GM19397 (cell line): ENCODE results near the gene UBE2E2.

ENCODE experiments used
- ATAC-seq: cut with Tn5 transposase; IDR thresholded peaks from one replicate; pipeline ENCODE4 v1.9.1; 2021; ENCODE audit warnings: mild to moderate bottlenecking, moderate library complexity; ENCODE audit not compliant: unreplicated experiment

UBE2E2 gene

DNA sequence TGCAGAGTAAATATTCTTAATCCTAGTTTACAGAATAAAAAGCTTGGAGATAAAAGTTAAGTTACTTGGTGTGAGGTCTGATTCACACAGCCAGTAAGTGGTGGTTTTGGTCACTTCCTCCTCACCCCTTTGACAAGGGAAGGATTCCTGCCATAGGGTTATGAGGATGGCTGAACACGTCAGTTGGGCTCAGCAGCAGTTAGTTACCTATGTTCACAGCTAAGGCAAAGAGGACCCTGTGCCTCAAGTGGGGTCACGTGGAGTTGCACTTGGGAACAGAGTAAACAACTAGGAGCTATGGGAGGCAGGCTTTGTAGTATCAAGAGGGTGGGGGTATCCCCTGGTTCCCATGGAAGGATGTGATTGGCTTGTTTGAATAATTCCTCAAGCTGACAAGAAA lies 232.2 kb downstream of the UBE2E2 start:
- no peak for ATAC-seq

DNA sequence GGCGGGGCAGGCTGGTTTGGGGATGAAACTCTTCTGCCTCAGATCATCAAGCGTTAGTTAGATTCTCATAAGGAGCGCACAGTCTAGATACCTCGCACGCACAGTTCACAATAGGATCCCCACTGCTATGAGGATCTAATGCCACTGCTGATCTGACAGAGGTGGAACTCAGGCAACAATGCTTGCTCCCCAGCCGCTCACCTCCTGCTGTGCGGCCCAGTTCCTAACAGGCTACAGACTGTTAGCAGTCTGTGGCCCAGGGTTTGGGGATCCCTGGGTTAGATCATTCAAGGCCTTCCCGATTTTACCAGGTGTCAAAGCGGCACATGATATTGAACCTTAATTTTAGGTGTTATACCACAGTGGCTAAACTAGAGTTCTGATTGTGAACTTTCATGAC lies 232.8 kb downstream of the UBE2E2 start:
- ATAC-seq, result no peak

DNA sequence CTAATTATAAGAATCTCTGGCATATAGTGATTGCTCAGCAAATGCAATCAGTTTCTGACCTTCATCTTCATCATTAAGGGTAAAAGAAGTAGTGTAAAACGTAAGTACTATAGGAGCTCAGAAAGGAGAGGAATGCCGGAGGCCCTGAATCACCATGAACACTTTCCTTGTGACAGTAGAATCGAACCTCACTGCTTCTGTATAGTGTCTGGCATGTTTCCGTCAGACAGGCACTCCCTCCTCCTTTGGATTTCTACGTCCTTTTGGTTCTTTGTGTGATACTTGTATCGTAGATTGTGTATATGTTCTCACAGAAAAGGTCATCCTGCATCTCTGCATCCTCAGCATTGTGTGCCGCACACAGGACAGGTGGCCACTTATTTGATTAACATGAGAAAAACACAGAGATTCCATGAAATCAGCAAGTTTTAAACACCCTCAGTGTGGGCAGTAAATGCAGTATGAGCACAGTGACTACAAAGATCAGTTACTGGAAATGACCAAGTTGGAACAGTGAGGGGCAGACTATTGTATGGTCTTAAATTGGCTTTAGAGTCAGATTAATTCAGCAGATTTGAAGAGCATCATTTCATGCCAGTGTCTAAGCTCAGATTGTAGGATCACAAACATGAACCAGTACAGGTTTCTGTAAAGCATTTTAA lies 234.5 kb downstream of the UBE2E2 start:
- ATAC-seq, result no peak

DNA sequence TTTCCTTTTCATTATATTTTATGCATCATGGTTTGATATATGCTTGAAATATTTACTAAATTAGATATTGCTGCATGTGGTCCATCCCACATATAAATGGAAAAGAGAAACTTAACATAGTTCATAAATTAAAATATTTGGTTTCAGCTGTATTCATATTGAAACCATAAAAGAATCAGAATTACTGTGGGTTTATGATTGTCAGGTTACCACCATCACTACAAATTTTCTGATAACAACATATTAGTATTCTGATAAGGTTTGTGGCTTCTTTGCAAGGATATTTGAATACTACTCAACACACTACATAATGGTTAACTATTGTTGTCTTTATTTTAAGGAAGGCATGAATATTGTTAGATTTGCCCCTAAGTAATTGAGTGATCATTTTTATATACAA lies 235.5 kb downstream of the UBE2E2 start:
- ATAC-seq, result no peak

DNA sequence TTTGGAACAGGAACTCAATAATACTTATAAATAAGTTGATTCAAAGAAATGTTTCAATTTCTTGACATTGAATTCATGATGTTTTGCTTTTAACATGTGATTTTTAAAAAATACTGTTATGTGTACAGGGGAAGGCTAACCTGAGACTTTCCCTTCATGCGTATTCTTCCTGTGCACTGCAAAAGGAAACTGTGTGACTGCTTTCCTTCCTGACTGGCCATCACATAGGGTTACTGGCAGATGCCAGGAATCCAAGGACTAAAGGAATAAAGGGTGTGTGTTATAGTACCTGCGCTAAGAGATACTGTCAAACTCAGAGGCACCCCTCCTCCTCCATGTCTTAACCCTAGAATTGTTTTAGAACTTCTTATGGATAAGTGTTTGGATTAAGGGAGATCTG lies 236.0 kb downstream of the UBE2E2 start:
- no peak for ATAC-seq

GRCh38 chr3:23440416-23441294 lies 237.5 kb downstream of the UBE2E2 start:
- ATAC-seq, result no peak

- ATAC-seq, result no peak
Observed at GRCh38 chr3:23442598-23443383, 239.7 kb downstream of the UBE2E2 start.

GRCh38 chr3:23444386-23444785 lies 241.3 kb downstream of the UBE2E2 start:
- no peak for ATAC-seq

DNA sequence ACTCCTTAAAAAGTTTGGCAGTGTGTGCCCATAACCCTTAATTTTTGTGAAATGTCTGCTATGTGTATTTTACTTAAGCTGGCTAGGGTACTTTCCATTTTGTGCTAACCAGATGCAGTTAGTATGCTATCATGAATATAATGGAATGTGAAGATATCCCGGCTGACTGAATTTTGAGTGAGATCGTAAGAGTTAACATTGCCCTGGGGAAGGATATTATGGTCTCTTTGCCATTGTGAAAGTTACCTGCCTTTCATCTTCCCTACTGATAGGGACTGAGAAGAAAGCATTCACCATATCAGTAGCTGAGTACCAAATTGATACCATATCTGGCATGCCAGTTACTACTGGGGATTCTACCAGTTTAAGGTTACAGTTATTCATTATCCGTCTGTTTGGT lies 243.2 kb downstream of the UBE2E2 start:
- ATAC-seq, result no peak

- ATAC-seq, result no peak
Observed at GRCh38 chr3:23448998-23449537, 245.9 kb downstream of the UBE2E2 start.

DNA sequence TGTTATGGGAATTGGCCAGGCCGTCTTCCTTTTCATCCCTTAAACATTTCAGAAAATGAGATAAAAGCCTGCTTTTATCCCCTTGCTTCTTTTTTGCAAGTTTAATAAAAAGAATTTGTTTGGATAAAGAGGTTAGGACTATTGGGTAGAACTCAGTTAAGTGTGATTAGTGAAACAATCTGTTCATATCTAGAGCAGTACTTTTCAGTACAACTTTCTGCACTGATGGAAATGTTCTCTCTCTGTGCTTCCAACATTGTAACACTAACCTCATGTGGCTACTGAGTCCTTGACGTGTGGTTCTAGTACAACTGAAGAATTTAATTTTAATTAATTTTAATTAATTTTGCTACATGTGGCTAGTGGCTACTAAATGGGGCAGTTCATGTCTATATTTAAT lies 246.9 kb downstream of the UBE2E2 start:
- no peak for ATAC-seq

GRCh38 chr3:23450806-23451205 lies 247.7 kb downstream of the UBE2E2 start:
- ATAC-seq, result no peak

DNA sequence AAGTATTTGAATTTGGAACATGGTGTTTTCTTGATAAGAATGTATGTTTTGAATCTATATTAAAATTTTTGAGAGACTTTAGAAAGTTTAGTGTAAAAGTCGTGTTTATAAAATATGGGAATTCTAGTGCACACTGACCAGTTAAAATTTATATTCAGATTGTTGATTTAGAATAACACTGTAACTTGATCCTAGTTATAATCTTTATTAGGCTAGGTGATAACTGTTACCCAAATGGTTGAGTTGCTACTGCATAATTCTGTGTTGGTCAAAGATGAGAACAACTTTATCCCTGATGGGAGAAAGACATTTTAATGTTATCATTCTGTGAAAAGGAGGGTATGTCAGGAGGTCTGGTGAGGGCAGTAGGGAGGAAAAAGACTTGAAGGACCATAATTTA lies 249.3 kb downstream of the UBE2E2 start:
- ATAC-seq, result no peak

- ATAC-seq, result no peak
Observed at GRCh38 chr3:23455084-23455483, 252.0 kb downstream of the UBE2E2 start.

GRCh38 chr3:23455775-23456174 lies 252.6 kb downstream of the UBE2E2 start:
- no peak for ATAC-seq

DNA sequence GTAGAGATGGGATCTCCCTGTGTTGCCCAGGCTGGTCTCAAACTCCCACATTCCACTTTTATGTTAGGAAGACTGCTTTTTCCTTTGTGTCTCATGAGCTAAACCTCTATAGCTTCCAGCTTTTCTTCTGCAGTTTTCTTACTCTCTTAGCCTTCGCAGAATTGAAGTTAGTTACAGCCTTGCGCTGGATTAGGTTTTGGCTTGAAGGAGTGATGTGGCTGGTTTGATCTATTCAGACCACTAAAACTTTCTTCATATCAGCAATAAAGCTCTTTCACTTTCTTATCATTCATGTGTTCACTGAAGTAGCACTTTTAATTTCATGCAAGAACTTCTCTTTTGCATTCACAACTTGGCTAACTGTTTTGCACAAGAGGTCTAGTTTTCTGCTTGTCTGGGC lies 254.6 kb downstream of the UBE2E2 start:
- no peak for ATAC-seq

DNA sequence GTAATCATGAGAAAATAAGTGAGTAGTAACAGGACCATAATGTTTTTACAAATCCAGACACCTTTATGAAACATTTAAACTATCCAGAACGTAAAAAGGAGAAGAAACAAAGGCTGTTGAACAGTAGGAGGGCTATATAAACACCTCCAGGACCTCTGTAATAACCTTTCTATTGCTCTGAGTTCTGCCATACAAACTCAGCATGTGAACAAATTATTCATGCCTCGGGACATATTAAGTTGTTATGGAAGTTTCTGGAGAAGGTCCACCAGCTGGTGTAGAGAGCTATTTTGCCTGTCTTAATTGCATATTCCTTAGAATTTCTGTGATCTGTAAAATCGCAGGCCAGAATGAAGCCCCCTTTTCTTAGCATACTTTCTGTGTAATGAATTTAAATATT lies 256.3 kb downstream of the UBE2E2 start:
- ATAC-seq, result no peak

DNA sequence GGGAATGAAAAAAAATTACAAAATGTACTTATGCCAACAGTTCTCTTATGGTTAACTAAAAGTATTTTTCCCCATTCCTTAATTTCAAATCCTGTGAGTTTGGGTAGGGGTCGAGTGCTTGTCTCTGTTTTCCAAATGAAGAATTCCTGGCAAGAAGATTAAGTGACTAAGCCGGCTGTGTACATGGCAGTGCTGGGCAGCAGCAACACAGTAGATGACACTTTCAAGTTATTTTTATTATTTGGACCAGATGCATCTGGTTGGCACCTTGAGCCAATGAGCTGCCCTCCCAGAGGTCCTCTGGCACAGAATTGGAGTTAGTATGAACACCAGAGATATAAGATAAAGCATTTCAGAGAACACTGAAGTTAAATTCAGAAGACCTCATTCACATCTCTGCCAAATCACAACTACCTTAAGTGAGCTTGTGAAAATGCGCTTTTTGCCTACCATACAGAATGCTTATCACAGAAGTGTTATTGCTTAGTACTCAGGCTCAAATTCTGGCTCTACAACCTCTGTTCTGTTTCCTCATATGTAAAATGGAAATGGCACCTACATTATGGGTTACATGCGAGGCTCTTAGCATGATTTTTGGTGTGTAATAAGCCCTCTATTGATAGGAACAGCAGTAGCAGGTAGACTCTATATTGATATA lies 256.9 kb downstream of the UBE2E2 start:
- ATAC-seq, result no peak

DNA sequence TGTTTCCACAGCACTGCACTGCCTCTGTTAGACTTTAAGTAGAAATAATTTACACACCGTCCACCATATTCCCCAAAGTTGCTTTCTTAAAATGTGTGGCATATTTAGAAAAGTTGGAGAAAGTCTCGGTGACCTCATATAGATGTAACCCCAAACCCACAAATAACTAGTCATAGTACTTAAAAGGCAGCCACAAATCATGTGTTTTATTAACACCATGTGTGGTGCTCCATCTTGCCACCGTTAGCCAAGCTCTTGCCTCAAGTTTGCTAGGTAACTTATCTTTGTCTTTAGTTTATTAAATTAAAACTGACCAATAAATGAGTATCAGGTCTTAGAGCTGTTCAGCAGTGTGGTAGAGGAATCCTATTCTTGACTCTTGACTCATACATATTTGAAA lies 257.9 kb downstream of the UBE2E2 start:
- ATAC-seq, result no peak

DNA sequence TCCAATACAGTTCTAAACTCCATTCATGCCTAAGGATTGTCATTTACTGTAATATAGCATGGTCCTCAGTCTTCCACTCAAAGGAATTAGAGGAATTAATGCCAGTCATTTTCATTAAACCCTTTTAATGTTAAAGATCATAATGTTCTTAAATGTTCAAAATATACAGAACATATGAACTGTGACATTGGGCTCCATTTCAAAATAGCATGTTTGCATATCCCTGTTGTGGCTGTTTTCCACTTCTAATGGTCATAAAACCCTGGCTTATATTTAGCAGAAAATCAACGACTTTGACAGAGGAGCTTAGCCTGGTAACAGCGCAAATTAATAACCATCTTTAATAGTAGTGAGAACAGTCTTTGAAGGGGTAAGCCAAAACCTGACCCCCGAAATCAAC lies 260.7 kb downstream of the UBE2E2 start:
- no peak for ATAC-seq

DNA sequence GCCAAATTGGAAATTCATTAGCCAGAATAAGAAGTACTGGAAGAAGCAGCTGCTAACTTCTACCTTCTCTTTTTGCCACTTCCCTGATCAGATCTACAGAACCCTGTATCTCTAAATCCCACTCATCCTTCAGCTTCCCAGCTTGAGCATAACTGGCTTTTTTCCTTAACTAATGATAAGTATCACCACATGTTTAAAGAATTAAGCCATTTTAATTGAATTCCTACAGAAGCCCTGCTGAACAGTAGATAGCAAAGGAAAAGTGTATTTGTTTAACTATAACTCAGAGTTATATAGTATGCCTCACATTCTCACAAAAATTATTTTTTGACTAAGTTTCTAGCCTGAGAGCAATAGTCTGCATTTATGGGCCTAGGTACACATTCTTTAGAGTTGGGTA lies 262.4 kb downstream of the UBE2E2 start:
- no peak for ATAC-seq
